Liver (tissue), 9 donors: Measurements from ENCODE around the gene RHAG. TPM values are rescaled to one million over a fixed set of nuclear protein-coding genes. Genes with fewer than 3 reads are reported as not detected.
"Not testable (repeated sequence)": the region's sequence is repeated elsewhere in the genome, so short reads cannot be mapped to it uniquely, and the experiment has no call there.

Source experiments
- DNase-seq: peaks from one replicate; pipeline ENCODE4 v3.0.0-alpha.2; 2017; ENCODE audit warnings: low spot score
- H3K27ac ChIP-seq, 2 donors: one replicate each; pipeline ENCODE4 v1.7.0; 2013; ENCODE audit warnings: inconsistent platforms in 2 of 2, low read length in 2 of 2, control low read depth in 1 of 2, low read depth in 1 of 2, mild to moderate bottlenecking in 1 of 2
- H3K27me3 ChIP-seq, 4 donors: one replicate each; pipeline versions ENCODE4 v1.6.1 to v1.7.0; 2013; ENCODE audit warnings: low read length in 3 of 4, inconsistent platforms in 1 of 4, mild to moderate bottlenecking in 1 of 4, moderate library complexity in 1 of 4; ENCODE audit not compliant: control insufficient read depth in 4 of 4, insufficient read depth in 4 of 4
- H3K36me3 ChIP-seq, 4 donors: one replicate each; pipeline versions ENCODE4 v1.6.1 to v1.7.0; 2013; ENCODE audit warnings: low read length in 3 of 4, mild to moderate bottlenecking in 3 of 4, low read depth in 1 of 4, moderate library complexity in 1 of 4; ENCODE audit not compliant: control insufficient read depth in 4 of 4, insufficient read depth in 3 of 4
- H3K4me1 ChIP-seq, 4 donors: one replicate each; pipeline versions ENCODE4 v1.6.1 to v1.7.0; 2013; ENCODE audit warnings: low read length in 3 of 4, mild to moderate bottlenecking in 3 of 4, moderate library complexity in 1 of 4; ENCODE audit not compliant: control insufficient read depth in 4 of 4, insufficient read depth in 4 of 4
- H3K4me3 ChIP-seq, 3 donors: one replicate each; pipeline versions ENCODE4 v1.6.1 to v1.7.0; 2013; ENCODE audit warnings: low read length in 3 of 3, control low read depth in 1 of 3, low read depth in 1 of 3, mild to moderate bottlenecking in 1 of 3
- H3K9ac ChIP-seq, 2 donors: one replicate each; pipeline ENCODE4 v1.7.0; 2013; ENCODE audit warnings: low read length in 2 of 2, mild to moderate bottlenecking in 2 of 2, moderate library complexity in 2 of 2, control low read depth in 1 of 2, low read depth in 1 of 2
- H3K9me3 ChIP-seq, 4 donors: one replicate each; pipeline versions ENCODE4 v1.6.1 to v1.7.0; 2013; ENCODE audit warnings: low read length in 3 of 4; ENCODE audit not compliant: control insufficient read depth in 4 of 4
- FOXA1 ChIP-seq: IDR thresholded peaks from 2 replicates; pipeline ENCODE4 v1.6.1; 2016; ENCODE audit warnings: antibody characterized with exemption
- HNF4A ChIP-seq, 2 donors: conservative IDR thresholded peaks; 2 replicates each; pipeline ENCODE4 v1.6.1; 2016; ENCODE audit warnings: antibody characterized with exemption in 2 of 2, mild to moderate bottlenecking in 2 of 2
- HNF4G ChIP-seq: IDR thresholded peaks from 2 replicates; pipeline ENCODE4 v1.6.1; 2016; ENCODE audit warnings: antibody characterized with exemption
- NR2F2 ChIP-seq: IDR thresholded peaks from 2 replicates; pipeline ENCODE4 v1.6.1; 2016; ENCODE audit warnings: antibody characterized with exemption
- RAD21 ChIP-seq, 2 donors: IDR thresholded peaks; 2 replicates each; pipeline ENCODE4 v1.6.1; 2016; ENCODE audit warnings: antibody characterized with exemption in 2 of 2, mild to moderate bottlenecking in 2 of 2
- WGBS: extraction: QIAGEN DNeasy Blood & Tissue Kit; methylation state at CpG from one replicate; pipeline ENCODE4 v1.1.7; 2013; 5-methylcytosine and 5-hydroxymethylcytosine counted together
- polyA plus RNA-seq, 2 donors: library from polyadenylated mRNA; stranded (reverse) in 1 of 2; unstranded in 1 of 2; fragments of 200-250 nt in 1 of 2; fragments of >200 nt in 1 of 2; fragmentation: Nextera tagmentation in 1 of 2; extraction: Ambion mirVana in 1 of 2; gene quantifications; one replicate each; pipeline versions ENCODE4 v1.2.1 to v1.2.3, GENCODE V29; 2013 to 2015
- total RNA-seq, 2 donors: library from RNA; depleted of rRNA; stranded (reverse); fragments of >200 nt; gene quantifications; one replicate each; pipeline ENCODE4 v1.2.3, GENCODE V29; 2014
- TF ChIP-seq, protein P1 (sequence below): fragments of 150-350 bp; IDR thresholded peaks from 2 replicates; pipeline ENCODE4 v1.5.1; 2017; ENCODE audit warnings: improper control_type of control experiment, low read depth, low read length; ENCODE audit not compliant: missing input control
- TF ChIP-seq, protein P2 (sequence below): IDR thresholded peaks from 2 replicates; pipeline ENCODE4 v1.6.1; 2016; ENCODE audit warnings: antibody characterized with exemption
- donor health status: healthy.
- donor health status: healthy.
- donor health status: healthy.
- donor health status: healthy.
- donor health status: healthy.

Gene RHAG
- total and polyA plus RNA-seq, 4 donors: 0.07 to 345 TPM; not detected in 2

DNA sequence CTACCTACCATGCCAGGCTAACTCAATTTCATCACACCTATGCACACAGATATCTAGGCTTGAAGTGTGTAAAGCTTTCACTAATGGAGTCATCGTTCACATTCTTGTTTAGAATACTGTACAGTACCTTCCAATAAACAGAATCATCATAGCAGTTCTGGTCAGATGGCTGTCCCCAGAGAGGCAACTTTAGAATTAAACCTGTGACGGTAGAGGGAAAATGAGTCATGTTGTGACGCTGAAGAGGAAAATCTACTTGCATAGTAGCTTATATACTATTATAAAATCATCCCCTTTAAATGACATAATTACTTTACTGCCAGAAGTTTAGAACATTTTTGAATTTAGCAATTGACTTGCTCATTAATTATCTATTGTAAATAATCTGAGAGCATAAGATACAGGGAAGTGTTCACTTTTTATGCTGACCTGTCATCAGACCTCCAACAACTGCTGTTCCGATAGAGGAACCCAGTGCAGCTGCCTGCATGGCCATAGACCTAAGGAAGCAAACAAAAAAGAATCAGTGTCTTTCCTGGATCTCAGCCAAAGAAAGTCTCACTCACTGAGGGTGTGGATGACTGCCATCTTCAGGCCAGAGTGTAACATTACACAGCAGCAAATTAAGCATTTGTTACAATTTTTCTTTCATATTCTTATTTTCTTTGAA is 29.8 kb downstream of the RHAG start:
- no peaks in the 10 kb centered on the region for H3K9me3 ChIP-seq
- 35% methylated on average over 4 of the region's 4 CpGs for WGBS
- no peak for DNase-seq
- no peak overlapping the region for H3K27ac ChIP-seq
- no peaks in the 10 kb centered on the region for H3K36me3 ChIP-seq
- no peak overlapping the region for H3K4me3 ChIP-seq
- TF ChIP-seq NR2F2: no peak
- TF ChIP-seq, protein P1, sequence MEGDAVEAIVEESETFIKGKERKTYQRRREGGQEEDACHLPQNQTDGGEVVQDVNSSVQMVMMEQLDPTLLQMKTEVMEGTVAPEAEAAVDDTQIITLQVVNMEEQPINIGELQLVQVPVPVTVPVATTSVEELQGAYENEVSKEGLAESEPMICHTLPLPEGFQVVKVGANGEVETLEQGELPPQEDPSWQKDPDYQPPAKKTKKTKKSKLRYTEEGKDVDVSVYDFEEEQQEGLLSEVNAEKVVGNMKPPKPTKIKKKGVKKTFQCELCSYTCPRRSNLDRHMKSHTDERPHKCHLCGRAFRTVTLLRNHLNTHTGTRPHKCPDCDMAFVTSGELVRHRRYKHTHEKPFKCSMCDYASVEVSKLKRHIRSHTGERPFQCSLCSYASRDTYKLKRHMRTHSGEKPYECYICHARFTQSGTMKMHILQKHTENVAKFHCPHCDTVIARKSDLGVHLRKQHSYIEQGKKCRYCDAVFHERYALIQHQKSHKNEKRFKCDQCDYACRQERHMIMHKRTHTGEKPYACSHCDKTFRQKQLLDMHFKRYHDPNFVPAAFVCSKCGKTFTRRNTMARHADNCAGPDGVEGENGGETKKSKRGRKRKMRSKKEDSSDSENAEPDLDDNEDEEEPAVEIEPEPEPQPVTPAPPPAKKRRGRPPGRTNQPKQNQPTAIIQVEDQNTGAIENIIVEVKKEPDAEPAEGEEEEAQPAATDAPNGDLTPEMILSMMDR: peak; percentile 96
- TF ChIP-seq HNF4A (conservative IDR thresholded peaks at IDR 0.05): no peak
- no peak for TF ChIP-seq FOXA1
- TF ChIP-seq RAD21 (IDR thresholded peaks at IDR 0.05): peak; percentile 97
- no peak overlapping the region for H3K9ac ChIP-seq
- no peaks in the 10 kb centered on the region for H3K27me3 ChIP-seq
- H3K4me1 ChIP-seq: peaks cover 0 to 3% (median 0%) of the 10 kb centered on the region in 4 donors

DNA sequence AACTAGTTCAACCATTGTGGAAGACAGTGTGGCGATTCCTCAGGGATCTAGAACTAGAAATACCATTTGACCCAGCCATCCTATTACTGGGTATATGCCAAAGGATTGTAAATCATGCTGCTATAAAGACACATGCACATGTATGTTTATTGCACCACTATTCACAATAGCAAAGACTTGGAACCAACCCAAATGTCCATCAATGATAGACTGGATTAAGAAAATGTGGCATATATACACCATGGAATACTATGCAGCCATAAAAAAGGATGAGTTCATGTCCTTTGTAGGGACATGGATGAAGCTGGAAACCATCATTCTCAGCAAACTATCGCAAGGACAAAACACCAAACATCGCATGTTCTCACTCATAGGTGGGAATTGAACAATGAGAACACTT is 32.6 kb downstream of the RHAG start:
- H3K27me3 ChIP-seq, DNase-seq, H3K4me1 ChIP-seq, H3K9ac ChIP-seq, H3K4me3 ChIP-seq, H3K27ac ChIP-seq, H3K36me3 ChIP-seq, H3K9me3 ChIP-seq: not testable (repeated sequence)
- WGBS: 95% methylated on average over 3 of the region's 3 CpGs

DNA sequence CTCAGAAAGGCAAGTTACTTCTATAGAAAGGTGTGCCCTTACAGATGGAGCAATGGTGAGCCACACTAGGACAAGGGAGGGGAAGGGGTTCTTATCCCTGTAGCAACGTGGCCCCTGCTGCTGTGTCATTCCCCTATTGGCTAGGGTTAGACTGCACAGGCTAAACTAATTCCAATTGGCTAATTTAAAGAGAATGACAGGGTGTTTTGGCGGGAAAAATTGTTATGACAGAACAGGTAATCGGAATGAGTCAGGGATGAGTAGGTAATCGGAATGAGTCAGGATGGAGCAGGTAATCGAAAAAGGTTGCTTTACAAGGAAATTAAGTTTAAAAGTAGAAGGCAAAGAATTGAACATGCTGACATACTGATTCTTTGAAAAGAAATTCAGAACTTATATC is 49.4 kb downstream of the RHAG start:
- WGBS: 91% methylated on average over 5 of the region's 5 CpGs
- not testable (repeated sequence) for H3K9me3 ChIP-seq, H3K27me3 ChIP-seq, DNase-seq, H3K4me3 ChIP-seq, H3K9ac ChIP-seq, H3K27ac ChIP-seq, H3K36me3 ChIP-seq, H3K4me1 ChIP-seq

DNA sequence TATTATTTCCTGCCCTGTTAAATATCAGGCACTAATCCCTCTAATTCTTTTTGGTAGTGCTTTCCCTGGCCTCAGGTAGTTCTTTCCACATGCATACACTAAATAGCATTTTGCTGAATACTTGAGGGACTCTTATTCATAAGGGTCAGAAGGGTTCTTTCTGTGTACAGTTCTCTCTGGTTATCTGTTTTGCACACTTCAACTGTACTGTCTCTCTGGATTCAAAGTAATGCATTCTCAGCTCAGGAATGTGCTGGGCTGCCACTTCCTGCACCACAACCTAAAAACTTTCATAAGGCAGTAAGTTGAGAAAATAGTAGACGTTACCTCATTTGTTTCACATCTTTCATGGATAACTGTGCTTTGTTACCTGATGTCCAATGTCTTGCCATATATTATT is 54.1 kb downstream of the RHAG start:
- H3K4me3 ChIP-seq: no peak overlapping the region
- no peaks in the 10 kb centered on the region for H3K36me3 ChIP-seq
- no peak for DNase-seq
- no peaks in the 10 kb centered on the region for H3K9me3 ChIP-seq
- no peak overlapping the region for H3K27ac ChIP-seq
- no peaks in the 10 kb centered on the region for H3K27me3 ChIP-seq
- WGBS: 93% methylated on average over 1 of the region's 1 CpG
- H3K9ac ChIP-seq: no peak overlapping the region
- no peak for TF ChIP-seq HNF4G
- H3K4me1 ChIP-seq: no peaks in the 10 kb centered on the region

DNA sequence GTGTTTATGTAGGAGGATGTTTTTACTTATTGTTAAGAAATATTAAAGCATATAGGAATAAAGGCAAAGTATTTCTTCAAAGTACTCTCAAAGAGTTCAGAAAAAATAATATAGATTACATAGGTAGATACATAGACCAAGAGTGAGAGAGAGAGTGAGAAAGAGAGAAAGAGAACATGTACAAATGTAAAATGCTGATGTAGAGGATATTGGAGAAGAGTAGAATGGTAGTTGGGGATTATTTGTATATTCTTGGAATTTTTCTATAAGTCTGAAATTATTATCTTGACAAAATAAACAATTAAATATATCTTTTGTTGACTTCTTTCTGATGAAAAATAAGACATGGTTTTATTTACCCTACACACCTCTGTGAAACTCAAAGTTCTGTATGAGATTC is 57.0 kb downstream of the RHAG start:
- Histone ChIP-seq H3K27me3 (no peaks in the 10 kb centered on the region), H3K36me3 (no peaks in the 10 kb centered on the region), H3K27ac (no peak overlapping the region), H3K9me3 (no peaks in the 10 kb centered on the region), H3K9ac (no peak overlapping the region), H3K4me3 (no peak overlapping the region), H3K4me1 (no peaks in the 10 kb centered on the region)
- DNase-seq: no peak
- no peak for TF ChIP-seq RAD21 (IDR thresholded peaks at IDR 0.05)
- TF ChIP-seq, protein P2, sequence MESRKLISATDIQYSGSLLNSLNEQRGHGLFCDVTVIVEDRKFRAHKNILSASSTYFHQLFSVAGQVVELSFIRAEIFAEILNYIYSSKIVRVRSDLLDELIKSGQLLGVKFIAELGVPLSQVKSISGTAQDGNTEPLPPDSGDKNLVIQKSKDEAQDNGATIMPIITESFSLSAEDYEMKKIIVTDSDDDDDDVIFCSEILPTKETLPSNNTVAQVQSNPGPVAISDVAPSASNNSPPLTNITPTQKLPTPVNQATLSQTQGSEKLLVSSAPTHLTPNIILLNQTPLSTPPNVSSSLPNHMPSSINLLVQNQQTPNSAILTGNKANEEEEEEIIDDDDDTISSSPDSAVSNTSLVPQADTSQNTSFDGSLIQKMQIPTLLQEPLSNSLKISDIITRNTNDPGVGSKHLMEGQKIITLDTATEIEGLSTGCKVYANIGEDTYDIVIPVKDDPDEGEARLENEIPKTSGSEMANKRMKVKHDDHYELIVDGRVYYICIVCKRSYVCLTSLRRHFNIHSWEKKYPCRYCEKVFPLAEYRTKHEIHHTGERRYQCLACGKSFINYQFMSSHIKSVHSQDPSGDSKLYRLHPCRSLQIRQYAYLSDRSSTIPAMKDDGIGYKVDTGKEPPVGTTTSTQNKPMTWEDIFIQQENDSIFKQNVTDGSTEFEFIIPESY: no peak
